ENCODE data around the gene MYO1D.

MYO1D gene

GRCh38 chr17:32833076-32833475 lies 43.8 kb downstream of the MYO1D start:
- H3K9me3 ChIP-seq = no peaks in the 10 kb centered on the region
- no peak for DNase-seq
- H3K4me1 ChIP-seq = no peaks in the 10 kb centered on the region
- H3K4me3 ChIP-seq (ENCODE audit: low read depth, low read length) = no peak overlapping the region
- no peaks in the 10 kb centered on the region for H3K36me3 ChIP-seq
- TF ChIP-seq CTCF (IDR thresholded peaks at IDR 0.05; ENCODE audit: low read depth, low read length) = no peak
- no peaks in the 10 kb centered on the region for H3K27me3 ChIP-seq

- Histone ChIP-seq H3K9me3 (no peaks in the 10 kb centered on the region), H3K36me3 (no peaks in the 10 kb centered on the region), H3K4me3 (ENCODE audit: low read depth, low read length) (no peak overlapping the region), H3K4me1 (no peaks in the 10 kb centered on the region), H3K27me3 (no peaks in the 10 kb centered on the region)
- DNase-seq = no peak
- TF ChIP-seq CTCF (IDR thresholded peaks at IDR 0.05; ENCODE audit: low read depth, low read length) = no peak
Observed at GRCh38 chr17:32831627-32832243, 45.2 kb downstream of the MYO1D start.

GRCh38 chr17:32831223-32831622 lies 45.7 kb downstream of the MYO1D start:
- DNase-seq = no peak
- H3K27me3 ChIP-seq = no peaks in the 10 kb centered on the region
- H3K4me1 ChIP-seq = no peaks in the 10 kb centered on the region
- no peak for TF ChIP-seq CTCF (IDR thresholded peaks at IDR 0.05; ENCODE audit: low read depth, low read length)
- H3K9me3 ChIP-seq = no peaks in the 10 kb centered on the region
- no peaks in the 10 kb centered on the region for H3K36me3 ChIP-seq
- H3K4me3 ChIP-seq (ENCODE audit: low read depth, low read length) = no peak overlapping the region

GRCh38 chr17:32828822-32829221 lies 48.1 kb downstream of the MYO1D start:
- Histone ChIP-seq H3K27me3 (no peaks in the 10 kb centered on the region), H3K9me3 (no peaks in the 10 kb centered on the region), H3K36me3 (no peaks in the 10 kb centered on the region), H3K4me3 (ENCODE audit: low read depth, low read length) (no peak overlapping the region), H3K4me1 (no peaks in the 10 kb centered on the region)
- no peak for TF ChIP-seq CTCF (IDR thresholded peaks at IDR 0.05; ENCODE audit: low read depth, low read length)
- DNase-seq = no peak

- no peak for TF ChIP-seq CTCF (IDR thresholded peaks at IDR 0.05; ENCODE audit: low read depth, low read length)
- no peak for DNase-seq
- no peak overlapping the region for H3K4me3 ChIP-seq (ENCODE audit: low read depth, low read length)
- H3K9me3 ChIP-seq = no peaks in the 10 kb centered on the region
- H3K4me1 ChIP-seq = no peaks in the 10 kb centered on the region
- H3K27me3 ChIP-seq = no peaks in the 10 kb centered on the region
- H3K36me3 ChIP-seq = no peaks in the 10 kb centered on the region
Observed at GRCh38 chr17:32827227-32827626, 49.7 kb downstream of the MYO1D start.

GRCh38 chr17:32826076-32826475 lies 50.8 kb downstream of the MYO1D start:
- Histone ChIP-seq H3K27me3 (no peaks in the 10 kb centered on the region), H3K4me1 (no peaks in the 10 kb centered on the region), H3K9me3 (no peaks in the 10 kb centered on the region), H3K36me3 (no peaks in the 10 kb centered on the region), H3K4me3 (ENCODE audit: low read depth, low read length) (no peak overlapping the region)
- no peak for DNase-seq
- TF ChIP-seq CTCF (IDR thresholded peaks at IDR 0.05; ENCODE audit: low read depth, low read length) = no peak
